Activated naive CD8-positive, alpha-beta T cell treated with anti-CD3 and anti-CD28 coated beads, Interleukin-2, amount 50 U/mL, for 16 hours (primary cell): ENCODE results near the gene TOM1L2.

Source experiments
- DNase-seq: peaks from one replicate; pipeline ENCODE4 v3.0.0-alpha.2; 2020; ENCODE audit warnings: low read depth, low spot score

The TOM1L2 gene

DNA sequence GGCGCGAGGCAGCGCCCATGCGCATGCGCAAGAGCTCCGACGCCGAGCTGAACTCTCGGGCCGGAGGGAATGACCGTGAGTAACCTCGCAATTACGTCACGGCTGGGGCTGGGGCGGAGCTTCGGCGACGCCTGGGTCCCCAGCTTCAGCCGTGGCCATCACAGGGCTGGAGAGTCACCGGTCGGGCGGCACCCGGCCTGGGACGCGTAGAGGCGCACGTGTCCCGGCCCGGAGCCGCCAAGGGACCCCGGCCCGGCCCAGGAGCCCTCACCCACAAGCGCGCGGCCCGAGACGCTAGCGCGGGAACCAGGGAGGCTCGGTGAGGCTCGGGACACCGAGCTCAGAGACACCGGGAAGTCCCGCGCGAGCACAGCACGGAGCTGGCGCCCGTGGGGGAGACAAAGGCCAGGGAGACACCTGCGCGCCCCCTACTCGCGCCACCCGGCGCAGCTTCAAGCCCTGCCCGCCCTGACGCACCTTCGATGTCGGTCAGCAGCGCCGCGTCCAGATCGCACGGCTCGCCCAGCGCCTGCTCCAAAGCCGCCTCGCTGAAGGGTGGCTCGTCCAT lies 135.9 kb downstream of the TOM1L2 start:
- peak; percentile 91 for DNase-seq

DNA sequence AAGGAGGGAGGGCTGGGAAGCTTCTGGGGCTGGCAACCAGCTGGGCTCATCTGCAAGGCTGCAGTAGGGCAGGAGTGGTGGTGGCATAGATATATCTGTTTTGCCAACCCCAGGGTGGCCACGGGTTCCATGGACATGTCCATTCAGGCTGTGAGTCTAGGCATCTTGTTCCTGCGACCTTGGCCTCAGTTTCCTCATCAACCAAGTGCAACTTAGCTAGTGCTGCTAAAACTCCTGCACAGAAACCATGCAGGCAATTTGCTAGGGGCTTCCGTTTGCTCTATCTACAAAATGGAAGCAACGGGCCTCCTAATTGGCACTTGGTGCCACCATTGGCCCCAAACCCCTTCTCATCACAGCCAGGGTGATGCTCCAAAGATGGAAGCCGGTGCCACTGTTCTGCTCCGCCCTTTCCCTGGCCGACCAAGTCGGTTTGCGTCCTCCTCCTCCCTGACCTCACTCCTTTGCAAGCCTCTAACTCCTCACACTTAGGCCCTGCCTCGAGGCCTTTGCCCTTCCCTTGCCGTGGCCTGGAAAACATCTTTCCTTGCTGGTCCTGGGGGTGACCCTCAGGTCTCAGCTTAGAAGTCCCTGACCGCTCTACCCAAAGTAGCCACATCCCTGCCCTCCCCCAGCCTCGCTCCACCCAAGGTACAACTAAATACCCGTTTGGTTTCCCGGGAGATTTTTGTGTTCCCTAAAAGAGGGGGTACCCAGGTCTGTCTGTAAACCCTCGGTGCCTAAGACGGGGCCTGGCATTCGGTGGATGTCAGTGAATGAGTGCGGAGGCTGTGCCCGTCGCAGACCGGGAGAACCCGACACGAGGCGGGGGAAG lies 136.6 kb downstream of the TOM1L2 start:
- no peak for DNase-seq

GRCh38 chr17:17834974-17835373 lies 137.2 kb downstream of the TOM1L2 start:
- DNase-seq: no peak

DNA sequence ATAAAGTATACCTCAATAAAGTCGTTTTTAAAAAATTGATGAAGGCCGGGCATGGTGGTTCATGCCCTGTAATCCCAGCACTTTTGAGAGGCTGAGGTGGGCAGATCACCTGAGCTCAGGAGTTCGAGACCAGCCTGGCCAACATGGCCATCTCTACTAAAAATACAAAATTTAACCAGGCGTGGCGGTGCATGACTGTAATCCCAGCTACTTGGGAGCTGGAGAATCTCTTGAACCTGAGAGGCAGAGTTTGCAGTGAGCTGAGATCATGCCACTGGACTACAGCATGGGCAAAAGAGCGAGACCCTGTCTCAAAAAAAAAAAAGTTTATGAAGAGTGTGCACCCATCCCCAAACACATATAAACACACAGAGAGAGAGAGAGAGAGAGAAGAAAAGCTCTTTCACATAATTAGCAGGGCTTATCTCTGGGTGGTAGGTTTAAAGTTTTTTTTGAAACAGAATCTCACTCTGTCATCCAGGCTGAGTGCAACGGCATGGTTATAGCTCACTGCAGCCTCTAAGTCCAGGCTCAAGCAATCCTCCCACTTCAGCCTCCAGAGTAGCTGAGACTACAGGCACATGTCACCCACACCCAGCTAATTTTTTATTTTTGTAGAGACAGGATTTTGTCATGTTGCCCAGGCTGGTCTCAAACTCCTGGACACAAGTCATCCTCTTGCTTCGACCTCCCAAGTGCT lies 138.4 kb downstream of the TOM1L2 start:
- DNase-seq: no peak

DNA sequence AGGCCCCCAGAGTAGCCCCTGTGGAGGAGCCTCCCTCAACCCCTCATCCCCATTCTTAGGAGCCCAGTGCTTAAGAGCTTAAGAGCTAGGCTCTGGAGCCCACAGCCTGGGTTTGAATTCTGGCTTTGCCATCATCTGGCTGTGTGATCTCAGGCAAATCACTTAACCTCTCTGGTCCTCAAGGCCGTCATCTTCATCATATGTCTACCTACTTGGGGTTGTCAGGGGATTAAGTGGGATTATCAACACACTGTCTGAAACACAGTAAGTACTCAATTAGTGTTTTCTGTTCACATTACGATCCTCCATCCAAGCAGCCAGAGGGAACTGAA lies 140.2 kb downstream of the TOM1L2 start:
- DNase-seq: no peak

DNA sequence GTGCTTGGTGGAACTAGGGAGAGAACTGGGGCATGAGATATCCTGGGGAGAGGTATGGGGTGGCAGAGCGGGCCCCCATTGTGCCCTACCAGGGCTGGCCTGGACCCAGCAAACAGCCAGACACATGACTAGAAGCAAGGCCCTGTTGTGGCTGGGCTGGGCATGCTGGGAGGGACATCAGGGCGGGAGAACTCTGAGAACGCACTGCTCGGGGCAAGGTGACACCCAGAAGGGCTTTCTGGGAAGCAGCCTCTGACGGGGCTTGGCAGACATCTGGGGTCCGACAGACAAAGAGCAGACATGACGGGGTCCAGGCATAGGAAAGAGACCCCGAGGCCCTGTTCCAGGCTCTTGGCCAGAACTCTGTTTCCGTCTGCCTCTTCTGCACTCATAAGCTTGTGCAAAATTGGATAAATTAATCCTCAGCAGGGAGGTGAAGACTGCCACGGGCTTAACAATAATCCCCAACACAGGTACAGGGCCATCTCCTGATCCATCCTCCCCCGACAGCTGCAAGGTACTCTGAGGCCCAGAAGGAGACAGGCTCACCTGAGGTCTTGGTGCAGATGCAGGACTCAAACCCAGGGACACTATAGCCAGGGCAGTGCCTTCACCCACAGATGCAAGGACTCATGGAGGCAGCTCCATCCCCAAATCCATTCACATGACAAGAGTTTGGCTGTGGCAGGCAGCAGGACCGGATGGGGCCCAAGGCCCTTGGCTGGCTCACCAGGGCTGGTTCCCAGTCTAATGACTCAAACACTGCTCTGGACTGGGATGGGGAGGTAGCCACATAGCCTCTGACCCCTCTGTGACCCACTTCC lies 140.8 kb downstream of the TOM1L2 start:
- no peak for DNase-seq

GRCh38 chr17:17830740-17831207 lies 141.4 kb downstream of the TOM1L2 start:
- no peak for DNase-seq

DNA sequence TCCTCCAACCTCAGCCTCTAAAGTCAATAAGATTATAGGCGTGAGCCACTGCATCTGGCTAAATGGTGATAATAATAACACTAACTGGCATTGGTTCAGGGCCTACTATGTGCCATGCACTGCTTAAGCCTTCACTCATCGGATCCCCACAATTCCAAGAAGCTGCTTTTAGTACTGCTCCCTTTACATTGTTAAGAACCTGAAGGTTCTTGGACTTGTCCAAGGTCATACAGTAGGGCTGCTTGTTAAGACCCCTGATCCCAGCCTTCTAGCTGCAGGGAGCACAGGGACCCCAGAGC lies 142.0 kb downstream of the TOM1L2 start:
- DNase-seq: no peak

DNA sequence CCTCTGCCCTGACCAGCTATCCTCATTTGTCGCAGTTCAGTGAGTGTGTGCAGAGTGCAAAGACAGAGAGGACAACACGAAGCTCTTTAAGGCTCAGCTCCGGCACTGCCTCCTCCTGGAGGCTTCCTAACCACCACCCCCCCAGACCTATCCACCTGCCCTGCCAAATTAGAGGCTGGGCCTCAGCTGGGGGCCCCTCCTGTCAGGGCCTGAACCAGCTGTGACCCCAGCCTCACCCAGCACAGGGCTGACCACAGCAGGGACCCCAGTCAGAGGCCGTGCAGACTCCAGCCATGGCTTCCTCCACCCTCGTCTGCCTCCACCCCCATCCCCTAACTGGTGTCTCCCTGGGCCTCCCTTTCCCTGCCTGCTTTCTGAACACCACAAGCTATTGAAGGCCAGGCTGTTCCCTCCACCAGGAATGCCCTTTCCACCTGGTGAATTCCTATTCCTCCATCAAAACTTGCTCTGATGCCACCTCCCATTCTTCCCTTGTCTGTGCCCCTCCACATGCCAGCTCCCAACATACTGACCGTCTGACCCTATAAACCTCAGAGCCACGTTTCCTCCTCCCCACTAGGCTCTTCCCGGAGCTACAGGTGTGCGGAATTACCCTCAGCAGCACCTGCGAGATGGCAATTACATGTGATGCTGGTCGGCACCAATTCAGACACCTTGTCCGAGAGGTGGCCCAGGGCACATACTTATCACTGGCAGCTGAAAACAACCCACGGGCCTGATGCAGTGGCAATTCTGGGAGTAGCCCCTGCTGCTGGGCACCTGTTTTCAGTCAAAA lies 144.2 kb downstream of the TOM1L2 start:
- DNase-seq: no peak

DNA sequence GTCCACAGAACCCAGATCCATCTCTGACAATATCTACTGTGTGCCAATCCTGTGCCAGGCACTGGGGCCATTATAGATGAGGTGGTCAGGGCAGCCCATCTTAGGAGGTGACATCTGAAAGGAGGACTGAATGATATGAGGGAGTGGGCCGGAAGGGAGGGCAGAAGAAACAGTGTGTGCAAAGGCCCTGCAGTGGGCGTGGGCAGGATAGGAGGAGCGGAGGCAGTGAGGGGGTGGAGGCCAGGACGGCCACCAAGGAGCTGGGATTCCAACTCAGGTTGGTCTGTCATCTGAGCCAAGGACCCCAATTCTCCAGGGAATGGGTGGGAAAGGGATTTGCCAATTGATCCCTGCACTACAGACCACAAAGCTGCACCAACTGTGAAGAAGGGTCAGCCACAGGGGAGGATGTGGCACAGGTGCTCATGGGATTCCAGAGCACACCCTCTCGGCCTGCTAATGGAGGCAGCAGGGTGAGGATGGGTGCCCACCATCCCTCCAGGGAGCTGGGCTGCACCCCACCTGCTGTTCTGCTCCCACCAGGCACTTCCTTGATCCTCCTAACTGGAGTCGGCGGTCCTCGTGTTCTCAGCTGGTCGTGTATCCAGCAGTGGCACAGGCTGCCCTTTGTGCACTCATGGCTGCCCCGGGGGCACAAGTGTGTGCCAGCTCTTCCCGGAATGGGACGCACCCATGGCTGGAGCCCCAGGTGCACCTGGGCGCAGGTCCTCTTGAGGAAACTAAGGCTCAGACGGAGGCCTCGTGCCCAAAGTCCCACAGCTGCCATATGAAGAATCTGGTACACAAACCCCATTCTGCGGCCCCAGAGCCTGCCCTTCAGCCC lies 145.0 kb downstream of the TOM1L2 start:
- no peak for DNase-seq

GRCh38 chr17:17826342-17826713 lies 145.9 kb downstream of the TOM1L2 start:
- DNase-seq: no peak

GRCh38 chr17:17824783-17825614 lies 147.2 kb downstream of the TOM1L2 start:
- no peak for DNase-seq

DNA sequence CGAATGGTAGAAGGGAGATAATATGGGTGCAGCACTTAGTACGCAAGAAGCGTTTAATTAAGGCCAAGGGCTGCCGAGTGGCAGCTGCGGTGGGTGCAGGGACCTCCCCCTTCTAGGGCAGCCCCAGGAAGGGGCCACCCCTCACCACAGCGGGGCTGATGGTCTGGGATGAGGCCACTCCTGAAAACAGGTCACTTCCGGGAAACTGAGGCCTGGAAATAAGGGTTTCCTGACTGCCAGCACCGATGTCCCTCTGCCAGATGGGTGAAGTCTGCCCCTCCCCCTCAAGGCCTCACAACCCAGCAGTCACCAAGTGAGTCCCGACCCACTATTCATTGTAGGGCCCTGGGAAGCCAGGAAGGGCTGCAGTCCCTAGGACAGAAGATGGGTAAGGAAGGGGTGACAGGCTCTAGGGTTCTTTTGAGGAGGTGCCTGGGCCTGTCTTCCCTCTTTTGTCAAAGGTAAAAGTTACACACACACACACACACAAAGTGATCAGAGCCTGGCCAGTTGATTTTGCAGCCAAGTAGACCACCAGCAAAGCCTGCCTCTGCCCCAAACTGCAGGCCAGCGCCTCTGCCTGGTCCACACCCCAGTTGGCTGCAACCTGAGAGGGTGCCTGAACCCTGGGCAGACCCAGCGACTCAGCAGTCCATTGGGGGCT lies 147.9 kb downstream of the TOM1L2 start:
- DNase-seq: no peak

GRCh38 chr17:17823433-17824118 lies 148.6 kb downstream of the TOM1L2 start:
- DNase-seq: peak; percentile 20

GRCh38 chr17:17822616-17823015 lies 149.6 kb downstream of the TOM1L2 start:
- no peak for DNase-seq

DNA sequence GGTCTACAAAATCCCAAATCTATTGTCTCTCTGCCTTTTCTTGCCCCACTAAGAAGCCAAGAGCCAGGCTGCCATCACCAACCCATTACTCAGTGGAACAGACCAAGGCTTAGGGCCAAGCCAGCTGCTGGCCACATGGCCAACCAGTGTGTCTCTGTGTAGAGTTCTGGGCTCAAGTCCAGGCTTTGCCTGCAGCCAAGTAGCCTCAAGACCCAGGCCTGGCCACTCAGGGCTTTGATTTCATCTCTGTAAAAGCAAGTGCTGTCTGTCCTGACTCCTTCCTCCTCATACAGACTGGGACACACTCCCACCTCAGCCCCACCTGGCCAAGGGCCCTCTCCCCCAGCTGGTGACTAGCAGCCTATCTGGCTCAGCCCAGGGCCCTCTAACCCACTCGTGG lies 150.0 kb downstream of the TOM1L2 start:
- no peak for DNase-seq

DNA sequence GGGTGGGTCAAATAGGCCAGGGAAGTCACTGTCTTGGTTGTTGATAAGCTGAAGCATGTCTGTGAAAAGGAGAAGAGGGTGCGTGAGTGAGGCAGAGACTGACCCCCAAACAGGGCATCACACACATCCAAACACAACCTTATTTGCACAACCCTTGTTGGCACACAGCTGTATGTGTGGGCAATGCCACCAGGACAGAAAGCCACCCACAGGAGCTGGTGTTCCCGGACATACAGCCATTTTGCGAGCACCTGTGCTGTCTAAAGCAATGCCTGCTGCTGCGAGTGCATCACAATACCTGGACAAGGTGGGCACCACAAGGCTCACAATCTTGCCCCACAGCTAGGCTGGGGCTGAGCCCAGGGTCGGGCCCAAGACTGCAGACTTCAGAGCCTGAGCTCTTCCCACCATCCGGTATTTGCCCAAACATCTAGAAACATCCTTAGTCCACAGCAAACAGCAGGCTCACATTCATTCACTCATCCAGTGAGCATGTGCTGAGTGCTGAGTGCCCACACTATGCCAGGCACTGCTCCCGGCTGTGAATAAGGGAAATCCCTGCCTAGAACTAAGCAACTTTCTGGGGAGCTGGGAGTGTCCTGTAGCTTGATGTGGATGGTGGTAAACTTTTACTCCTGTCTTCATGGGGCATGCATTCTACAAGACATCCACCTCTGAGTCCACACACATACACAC lies 151.6 kb downstream of the TOM1L2 start:
- DNase-seq: no peak

GRCh38 chr17:17820046-17820445 lies 152.2 kb downstream of the TOM1L2 start:
- no peak for DNase-seq
